A549 (cell line): Measurements from ENCODE around the gene SORCS2. TPM values are rescaled to one million over a fixed set of nuclear protein-coding genes. Genes with fewer than 3 reads are reported as not detected.

Source experiments
- ATAC-seq, 2 experiments: fragments of 200-7000 bp in 1 of 2; fragments of >200 bp in 1 of 2; cut with Nextera tagmentation in 1 of 2; cut with Tn5 transposase in 1 of 2; 3 replicates each; pipeline versions ENCODE4 v1.8.0 to v1.9.1; 2018 to 2020; ENCODE audit warnings: mild to moderate bottlenecking in 1 of 2, moderate library complexity in 1 of 2
- CTCF ChIA-PET: fragments of 300-600 bp; sonication (Branson Sonifier 250); formaldehyde crosslinking; extraction: SDS; loops from one replicate; lab custom pipeline; 2021; ENCODE audit warnings: antibody characterized with exemption, inconsistent platforms; lab: Yijun Ruan, JAX
- POLR2A ChIA-PET: fragments of 350-600 bp; formaldehyde crosslinking; extraction: SDS; loops from one replicate; lab custom pipeline; 2021; ENCODE audit warnings: antibody characterized with exemption, inconsistent platforms; lab: Yijun Ruan, JAX
- DNase-seq, 2 experiments: peaks; one replicate each; pipeline versions ENCODE4 v3.0.0 to v3.0.0-alpha.2; 2011 to 2016; ENCODE audit warnings: low read depth in 1 of 2, low spot score in 1 of 2
- FAIRE-seq: peaks from 2 replicates; lab custom pipeline; 2011; peaks lifted over from hg19 to GRCh38; lab: Jason Lieb, UNC
- H3K27ac ChIP-seq, 2 experiments: fragments of >200 bp; sonication (Bioruptor Twin); formaldehyde crosslinking; 3 replicates each; pipeline ENCODE4 v1.5.1; 2016 to 2017
- H3K4me1 ChIP-seq: fragments of >200 bp; sonication (Bioruptor Twin); formaldehyde crosslinking; 3 replicates; pipeline ENCODE4 v1.6.1; 2016
- H3K4me2 ChIP-seq: fragments of >200 bp; sonication (Bioruptor Twin); formaldehyde crosslinking; 3 replicates; pipeline ENCODE4 v1.6.1; 2016
- H3K4me3 ChIP-seq: fragments of >200 bp; sonication (Bioruptor Twin); formaldehyde crosslinking; 3 replicates; pipeline ENCODE4 v1.5.1; 2016
- H3K9me3 ChIP-seq: fragments of >200 bp; sonication (Bioruptor Twin); formaldehyde crosslinking; 3 replicates; pipeline ENCODE4 v1.6.1; 2016
- BHLHE40 ChIP-seq: IDR thresholded peaks from 2 replicates; pipeline ENCODE4 v1.6.1; 2012; ENCODE audit warnings: low read depth, low read length, inconsistent platforms
- CBX8 ChIP-seq: fragments of 200-600 bp; sonication (generic); IDR thresholded peaks from 2 replicates; pipeline ENCODE4 v1.6.1; 2016
- FOSB ChIP-seq: fragments of 250-450 bp; sonication (Bioruptor Pico); IDR thresholded peaks from 2 replicates; pipeline ENCODE4 v1.5.0; 2020; ENCODE audit warnings: mild to moderate bottlenecking, moderate library complexity
- FOSL2 ChIP-seq, 2 experiments: fragments of 450-650 bp in 1 of 2; fragments of >200 bp in 1 of 2; sonication (Bioruptor Twin) in 1 of 2; formaldehyde crosslinking; IDR thresholded peaks; 2 replicates each; pipeline versions ENCODE4 v1.5.0 to v1.6.1; 2016 to 2020; ENCODE audit warnings: mild to moderate bottlenecking in 1 of 2, moderate library complexity in 1 of 2
- GATA3 ChIP-seq: IDR thresholded peaks from 2 replicates; pipeline ENCODE4 v1.6.1; 2012; ENCODE audit warnings: borderline replicate concordance
- KDM1A ChIP-seq: fragments of 200-600 bp; sonication (generic); IDR thresholded peaks from 2 replicates; pipeline ENCODE4 v1.6.1; 2016; ENCODE audit warnings: low read depth, mild to moderate bottlenecking
- RAD21 ChIP-seq, 2 experiments: fragments of >200 bp in 1 of 2; sonication (Bioruptor Twin) in 1 of 2; formaldehyde crosslinking in 1 of 2; IDR thresholded peaks in 1 of 2; conservative IDR thresholded peaks in 1 of 2; 2 replicates in 1 of 2; 3 replicates in 1 of 2; pipeline ENCODE4 v1.6.1; 2012 to 2018; ENCODE audit warnings: inconsistent platforms in 1 of 2
- RNF2 ChIP-seq: fragments of 200-600 bp; sonication (generic); IDR thresholded peaks from 2 replicates; pipeline ENCODE4 v1.6.1; 2016; ENCODE audit warnings: low read depth, mild to moderate bottlenecking, antibody characterized with exemption, moderate library complexity, borderline replicate concordance
- SMC3 ChIP-seq: fragments of >200 bp; sonication (Bioruptor Twin); formaldehyde crosslinking; IDR thresholded peaks from 3 replicates; pipeline ENCODE4 v1.6.1; 2018; ENCODE audit warnings: inconsistent platforms
- TP53 ChIP-seq: fragments of 250-450 bp; sonication (Bioruptor Pico); IDR thresholded peaks from 2 replicates; pipeline ENCODE4 v1.5.0; 2021; ENCODE audit warnings: mild to moderate bottlenecking, moderate library complexity
- WGBS: methylation state at CpG from one replicate; pipeline ENCODE4 v1.1.6; 2017; ENCODE audit errors: missing lambda C conversion rate; 5-methylcytosine and 5-hydroxymethylcytosine counted together
- polyA plus RNA-seq, 4 experiments: library from polyadenylated mRNA; depleted of rRNA in 3 of 4; stranded (reverse); fragments of >200 nt; fragmentation: RNase III in 1 of 4; extraction: RNeasy Plus Mini Kit Qiagen cat#74134 plus additional on column Dnase treatment in 1 of 4; gene quantifications; 2 replicates in 3 of 4; 3 replicates in 1 of 4; pipeline ENCODE4 v1.2.3, GENCODE V29; 2011 to 2017
- TF ChIP-seq, protein P1 (sequence below): IDR thresholded peaks from 2 replicates; pipeline ENCODE4 v1.6.1; 2012; ENCODE audit warnings: low read depth, borderline replicate concordance

The SORCS2 gene
- polyA plus RNA-seq, 2 of the 4 experiments (the other 2 are of a cell fraction) = 1.4 to 4.6 TPM

- DNase-seq (no peak), FAIRE-seq (no peak), ATAC-seq (no peak)
- no peak overlapping the region for H3K4me3 ChIP-seq
- WGBS = 82% methylated on average over 11 of the region's 13 CpGs
- H3K4me1 ChIP-seq = peaks cover 13% of the 10 kb centered on the region
- TF ChIP-seq SMC3 = no peak
- no peak for TF ChIP-seq TP53 (CRISPR knock-in tag)
- peak overlapping the region; percentile 48; the same call in 2 of the 3 replicates for H3K4me2 ChIP-seq
- peaks cover 12% of the 10 kb centered on the region for H3K9me3 ChIP-seq
- CTCF ChIA-PET = interaction anchor here (1.1 kb wide), 1 partner anchor 438 kb away, joined by 4 read pairs; the partner anchor contains the start of gene SORCS2
- POLR2A ChIA-PET = no interaction called here
- H3K27ac ChIP-seq = peak overlapping the region; percentile 42 to 54; a peak in 3 of 6 replicates
Observed at GRCh38 chr4:7629501-7630254, 437.3 kb downstream of the SORCS2 start.

DNA sequence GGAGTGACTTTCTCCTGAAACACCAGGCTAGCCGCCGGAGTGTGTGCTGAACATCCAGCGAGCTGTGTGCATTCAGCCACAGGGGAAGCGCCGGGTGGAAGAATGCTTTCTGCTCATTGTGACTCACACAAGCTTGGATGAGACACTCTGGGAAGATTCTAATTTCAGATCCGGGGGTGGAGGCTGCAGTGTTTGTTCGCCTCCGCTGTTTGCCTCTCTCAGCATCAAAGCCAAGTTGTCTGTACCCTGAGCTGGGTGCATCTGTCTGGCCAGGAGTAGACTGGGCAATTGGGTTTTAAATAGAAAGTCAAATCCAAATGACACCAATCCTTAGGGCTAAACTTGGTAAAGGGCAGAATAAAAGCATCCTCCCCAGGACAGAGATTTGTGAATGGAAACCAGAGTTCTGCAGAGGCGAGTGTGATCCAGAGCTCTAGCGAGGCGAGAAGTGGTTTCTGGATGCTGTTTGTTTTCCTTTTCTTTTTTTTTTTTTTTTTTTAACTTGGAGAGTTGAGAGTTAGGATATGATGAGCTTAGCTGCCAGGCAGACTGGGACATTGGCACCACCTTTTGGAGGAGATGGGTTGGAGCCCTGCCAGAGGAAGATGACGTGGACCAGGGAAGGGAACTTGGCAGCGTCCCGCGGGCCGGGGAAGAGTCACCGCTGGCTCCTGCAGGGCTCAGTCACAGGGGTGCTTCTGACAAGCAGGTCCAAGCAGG lies 438.4 kb downstream of the SORCS2 start:
- 23% methylated on average over 7 of the region's 17 CpGs for WGBS
- H3K4me1 ChIP-seq = peaks cover 13% of the 10 kb centered on the region
- peaks cover 12% of the 10 kb centered on the region for H3K9me3 ChIP-seq
- peak in 1 of 2 experiments; percentile 23; a peak in 2 of 5 replicates for TF ChIP-seq RAD21 (conservative IDR thresholded peaks at IDR 0.05 in 1 of 2, IDR thresholded peaks at IDR 0.05 in 1 of 2)
- TF ChIP-seq FOSL2 (IDR thresholded peaks at IDR 0.05) = no peak
- TF ChIP-seq FOSL2 (CRISPR knock-in tag; IDR thresholded peaks at IDR 0.05) = 0 out of 2 replicates have a peak, but pooled peaks have one; percentile 16
- no peak for TF ChIP-seq TP53 (CRISPR knock-in tag)
- TF ChIP-seq, all 56 proteins: peak for 2
- Histone ChIP-seq H3K4me3 (no peak overlapping the region), H3K27ac (peak overlapping the region; percentile 44 to 68; a peak in 4 of 6 replicates), H3K4me2 (peak overlapping the region; percentile 48)
- FAIRE-seq = no peak
- DNase-seq = peak; percentile 38 to 63
- ATAC-seq = peak; percentile 85 to 87
- ChIA-PET POLR2A (interaction anchor here (0.7 to 1.0 kb wide), 2 partner anchors 32 to 74 kb away, joined by 3 to 4 read pairs; no protein-coding TSS in a partner anchor), CTCF (interaction anchor here (0.5 to 1.1 kb wide), 3 partner anchors 51 to 439 kb away, joined by 3 to 4 read pairs (median 4); partner anchors contain the start of gene SORCS2)

- Histone ChIP-seq H3K27ac (peak overlapping the region; percentile 35 to 68; a peak in 2 of 6 replicates), H3K9me3 (peaks cover 12% of the 10 kb centered on the region), H3K4me2 (peak overlapping the region; percentile 48), H3K4me3 (no peak overlapping the region), H3K4me1 (peaks cover 13% of the 10 kb centered on the region)
- no peak for FAIRE-seq
- POLR2A ChIA-PET = interaction anchor here (0.7 to 1.0 kb wide), 2 partner anchors 31 to 73 kb away, joined by 3 to 4 read pairs; no protein-coding TSS in a partner anchor
- ATAC-seq = peak; percentile 25 to 59; a peak in 3 of 6 replicates
- DNase-seq = no peak
- TF ChIP-seq GATA3 (no peak), RNF2 (no peak), CBX8 (no peak), BHLHE40 (no peak), FOSB (no peak)
- TF ChIP-seq, protein P1, sequence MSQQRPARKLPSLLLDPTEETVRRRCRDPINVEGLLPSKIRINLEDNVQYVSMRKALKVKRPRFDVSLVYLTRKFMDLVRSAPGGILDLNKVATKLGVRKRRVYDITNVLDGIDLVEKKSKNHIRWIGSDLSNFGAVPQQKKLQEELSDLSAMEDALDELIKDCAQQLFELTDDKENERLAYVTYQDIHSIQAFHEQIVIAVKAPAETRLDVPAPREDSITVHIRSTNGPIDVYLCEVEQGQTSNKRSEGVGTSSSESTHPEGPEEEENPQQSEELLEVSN = no peak
- CTCF ChIA-PET = interaction anchor here (0.5 to 0.6 kb wide), 2 partner anchors 50 to 114 kb away, joined by 3 to 4 read pairs; no protein-coding TSS in a partner anchor
- WGBS = 71% methylated on average over 4 of the region's 10 CpGs
Observed at GRCh38 chr4:7631288-7632014, 439.1 kb downstream of the SORCS2 start.

DNA sequence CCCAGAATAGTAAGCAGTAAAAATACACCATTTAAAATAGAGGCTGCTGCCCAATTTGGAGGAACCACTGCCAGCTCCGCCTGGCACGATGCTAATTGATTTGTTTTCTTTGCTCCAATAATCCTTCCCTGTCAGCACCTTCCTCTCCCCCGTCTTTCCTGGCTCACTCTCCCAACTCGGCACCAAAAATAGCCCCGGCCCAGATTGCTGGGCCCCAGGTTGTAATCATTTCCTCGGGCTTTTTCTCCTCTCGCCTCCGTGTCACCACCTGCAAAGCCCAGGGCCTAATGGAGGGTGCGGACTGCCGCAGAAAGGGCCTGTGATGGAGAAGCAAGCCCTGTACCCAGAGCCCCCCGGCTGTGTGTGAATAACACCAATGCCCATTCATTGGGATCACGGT lies 440.0 kb downstream of the SORCS2 start:
- Histone ChIP-seq H3K9me3 (peaks cover 12% of the 10 kb centered on the region), H3K4me2 (no peak overlapping the region), H3K4me1 (peaks cover 13% of the 10 kb centered on the region), H3K27ac (no peak overlapping the region), H3K4me3 (no peak overlapping the region)
- FAIRE-seq = no peak
- ChIA-PET POLR2A (no interaction called here), CTCF (no interaction called here)
- WGBS = 63% methylated on average over 7 of the region's 12 CpGs
- no peak for DNase-seq
- no peak for TF ChIP-seq KDM1A
- no peak for TF ChIP-seq CBX8
- ATAC-seq = no peak
